H1 (cell line): Measurements from ENCODE around the gene AGAP3. TPM values are rescaled to one million over a fixed set of nuclear protein-coding genes. Genes with fewer than 3 reads are reported as not detected.

Experiments used
- CTCF ChIA-PET: fragments of 300-600 bp; sonication (Branson Sonifier 250); formaldehyde crosslinking; loops from one replicate; lab custom pipeline; 2021; ENCODE audit not compliant: partially characterized antibody; lab: Charles Lee
- POLR2A ChIA-PET: fragments of 300-600 bp; sonication (Branson Sonifier 250); formaldehyde crosslinking; loops from one replicate; lab custom pipeline; 2021; ENCODE audit warnings: inconsistent platforms; ENCODE audit not compliant: partially characterized antibody; lab: Charles Lee
- DNase-seq, 2 experiments: peaks; one replicate each; pipeline versions ENCODE4 v3.0.0 to v3.0.0-alpha.2; 2010 to 2022; ENCODE audit warnings: low spot score in 2 of 2, low read depth in 1 of 2, mixed read lengths in 1 of 2
- FAIRE-seq: peaks from 2 replicates; lab custom pipeline; 2011; peaks lifted over from hg19 to GRCh38; lab: Jason Lieb, UNC
- H2AFZ ChIP-seq: 2 replicates; pipeline ENCODE4 v1.8.1; 2012; ENCODE audit warnings: low read length, inconsistent platforms
- H2AK5ac ChIP-seq: 2 replicates; pipeline ENCODE4 v1.6.1; 2013; ENCODE audit warnings: low read depth, low read length
- H2BK120ac ChIP-seq: replicated peaks from 2 replicates; pipeline ENCODE3; 2013; ENCODE audit warnings: low read depth, low read length, inconsistent platforms
- H2BK12ac ChIP-seq: 2 replicates; pipeline ENCODE4 v1.6.1; 2013; ENCODE audit warnings: low read depth, low read length
- H2BK15ac ChIP-seq: 2 replicates; pipeline ENCODE4 v1.6.1; 2013; ENCODE audit warnings: low read length
- H2BK20ac ChIP-seq: 2 replicates; pipeline ENCODE4 v1.6.1; 2013; ENCODE audit warnings: low read length
- H2BK5ac ChIP-seq: 2 replicates; pipeline ENCODE4 v1.6.1; 2013; ENCODE audit warnings: low read depth, low read length
- H3K14ac ChIP-seq: 2 replicates; pipeline ENCODE4 v1.6.1; 2013; ENCODE audit warnings: inconsistent platforms; ENCODE audit not compliant: insufficient read length
- H3K18ac ChIP-seq: 2 replicates; pipeline ENCODE4 v1.6.1; 2013; ENCODE audit warnings: low read length; ENCODE audit errors: extremely low read depth
- H3K23ac ChIP-seq: 2 replicates; pipeline ENCODE4 v1.6.1; 2013; ENCODE audit warnings: inconsistent platforms; ENCODE audit not compliant: insufficient read length
- H3K23me2 ChIP-seq: 2 replicates; pipeline ENCODE4 v1.6.1; 2013; ENCODE audit warnings: low read depth, low read length
- H3K27ac ChIP-seq: 2 replicates; pipeline ENCODE4 v1.6.1; 2011; ENCODE audit warnings: low read depth, low read length, inconsistent platforms
- H3K27me3 ChIP-seq, 4 experiments: replicated peaks in 1 of 4; 1 replicate in 1 of 4; 2 replicates in 3 of 4; pipeline versions ENCODE4 v1.6.1 to v1.8.1; 2011 to 2013; ENCODE audit warnings: low read length in 3 of 4, mild to moderate bottlenecking in 3 of 4, inconsistent platforms in 2 of 4, mixed read lengths in 2 of 4, moderate library complexity in 1 of 4; ENCODE audit not compliant: control insufficient read depth in 3 of 4, insufficient read depth in 3 of 4; ENCODE audit errors: extremely low read depth in 1 of 4
- H3K36me3 ChIP-seq, 4 experiments: 2 replicates each; pipeline versions ENCODE4 v1.6.1 to v1.8.1; 2011 to 2013; ENCODE audit warnings: mild to moderate bottlenecking in 4 of 4, low read length in 3 of 4, moderate library complexity in 2 of 4, control low read depth in 1 of 4, inconsistent platforms in 1 of 4; ENCODE audit not compliant: insufficient read depth in 4 of 4, control insufficient read depth in 2 of 4
- H3K4ac ChIP-seq: replicated peaks from 2 replicates; pipeline ENCODE3; 2013; ENCODE audit warnings: low read length, low read depth, mixed read lengths, inconsistent platforms; ENCODE audit not compliant: insufficient read length
- H3K4me1 ChIP-seq, 4 experiments: replicated peaks in 1 of 4; 1 replicate in 1 of 4; 2 replicates in 3 of 4; pipeline versions ENCODE4 v1.6.1 to v1.8.1; 2011 to 2013; ENCODE audit warnings: low read length in 3 of 4, inconsistent platforms in 2 of 4, mixed read lengths in 1 of 4; ENCODE audit not compliant: insufficient read depth in 4 of 4, control insufficient read depth in 3 of 4
- H3K4me2 ChIP-seq, 2 experiments: 2 replicates each; pipeline versions ENCODE4 v1.6.1 to v1.8.1; 2011 to 2013; ENCODE audit warnings: low read depth in 2 of 2, low read length in 2 of 2, control low read depth in 1 of 2, inconsistent platforms in 1 of 2, mild to moderate bottlenecking in 1 of 2; ENCODE audit not compliant: insufficient read depth in 1 of 2
- H3K4me3 ChIP-seq, 4 experiments: fragments of 200-600, 300-600 bp in 1 of 4; sonication (generic), shearing (Covaris generic), sonication (Bioruptor Twin) in 1 of 4; 2 replicates each; pipeline versions ENCODE4 v1.5.1 to v1.8.1; 2011 to 2016; ENCODE audit warnings: low read length in 4 of 4, low read depth in 3 of 4, control low read depth in 2 of 4, inconsistent platforms in 2 of 4, mild to moderate bottlenecking in 2 of 4, mixed read lengths in 1 of 4, moderate library complexity in 1 of 4; ENCODE audit not compliant: insufficient read depth in 2 of 4; ENCODE audit errors: extremely low read depth in 1 of 4
- H3K56ac ChIP-seq: replicated peaks from 2 replicates; pipeline ENCODE3; 2013; ENCODE audit warnings: low read depth, mild to moderate bottlenecking, mixed read lengths, low read length, inconsistent platforms; ENCODE audit not compliant: insufficient read length
- H3K79me1 ChIP-seq: 2 replicates; pipeline ENCODE4 v1.6.1; 2013; ENCODE audit warnings: low read depth, low read length, control low read depth
- H3K79me2 ChIP-seq, 2 experiments: 2 replicates each; pipeline versions ENCODE4 v1.6.1 to v1.8.1; 2012 to 2013; ENCODE audit warnings: low read length in 2 of 2, mild to moderate bottlenecking in 2 of 2, inconsistent platforms in 1 of 2; ENCODE audit not compliant: insufficient read depth in 2 of 2, control insufficient read depth in 1 of 2
- H3K9ac ChIP-seq, 4 experiments: replicated peaks in 1 of 4; 1 replicate in 1 of 4; 2 replicates in 3 of 4; pipeline versions ENCODE4 v1.6.1 to v1.8.1; 2011 to 2013; ENCODE audit warnings: low read depth in 3 of 4, low read length in 3 of 4, control low read depth in 2 of 4, mild to moderate bottlenecking in 2 of 4, moderate library complexity in 2 of 4, inconsistent platforms in 1 of 4; ENCODE audit errors: extremely low read depth in 1 of 4
- H3K9me3 ChIP-seq, 2 experiments: 2 replicates each; pipeline versions ENCODE4 v1.6.1 to v1.8.1; 2012 to 2013; ENCODE audit warnings: mild to moderate bottlenecking in 2 of 2, moderate library complexity in 2 of 2, control low read depth in 1 of 2, inconsistent platforms in 1 of 2, low read depth in 1 of 2, low read length in 1 of 2, mixed read lengths in 1 of 2; ENCODE audit not compliant: insufficient read depth in 2 of 2
- H4K20me1 ChIP-seq, 2 experiments: replicated peaks in 1 of 2; 2 replicates each; pipeline versions ENCODE3 to v1.8.1; 2011 to 2013; ENCODE audit warnings: inconsistent platforms in 2 of 2, low read length in 2 of 2, mild to moderate bottlenecking in 1 of 2; ENCODE audit not compliant: insufficient read depth in 2 of 2, control insufficient read depth in 1 of 2
- H4K5ac ChIP-seq: 2 replicates; pipeline ENCODE4 v1.6.1; 2013; ENCODE audit warnings: low read length, low read depth, mixed read lengths, inconsistent platforms; ENCODE audit not compliant: insufficient read length
- H4K8ac ChIP-seq: 2 replicates; pipeline ENCODE4 v1.8.0; 2013; ENCODE audit warnings: mild to moderate bottlenecking, moderate library complexity, low read length, inconsistent platforms; ENCODE audit not compliant: insufficient read depth; ENCODE audit errors: extremely low read depth
- H4K91ac ChIP-seq: replicated peaks from 2 replicates; pipeline ENCODE3; 2013; ENCODE audit warnings: low read length, mixed read lengths, inconsistent platforms; ENCODE audit not compliant: insufficient read length
- BACH1 ChIP-seq: IDR thresholded peaks from 2 replicates; pipeline ENCODE4 v1.6.1; 2012; ENCODE audit warnings: low read length, improper control_type of control experiment
- HDAC2 ChIP-seq, 2 experiments: fragments of 300-600 bp in 1 of 2; sonication (generic) in 1 of 2; IDR thresholded peaks; 2 replicates each; pipeline ENCODE4 v1.6.1; 2011 to 2012; ENCODE audit warnings: low read depth in 2 of 2, low read length in 2 of 2, mild to moderate bottlenecking in 2 of 2, moderate library complexity in 2 of 2, borderline replicate concordance in 1 of 2, inconsistent platforms in 1 of 2
- KDM1A ChIP-seq: fragments of 200-600, 300-600 bp; sonication (generic); IDR thresholded peaks from 2 replicates; pipeline ENCODE4 v1.7.1; 2016; ENCODE audit warnings: mild to moderate bottlenecking, low read length, borderline replicate concordance
- WGBS, 2 experiments: shearing (Covaris generic) in 1 of 2; methylation state at CpG; one replicate each; pipeline versions ENCODE4 v1.1.6 to v1.1.7; 2013 to 2015; ENCODE audit warnings: low lambda C conversion rate in 2 of 2, mixed read lengths in 2 of 2, inconsistent platforms in 1 of 2, low coverage in 1 of 2, missing lambda C conversion rate in 1 of 2; ENCODE audit not compliant: insufficient replicate concordance in 2 of 2, insufficient coverage in 1 of 2, insufficient read length in 1 of 2; ENCODE audit errors: extremely low coverage in 1 of 2, missing lambda C conversion rate in 1 of 2; 5-methylcytosine and 5-hydroxymethylcytosine counted together
- polyA plus RNA-seq, 7 experiments: library from polyadenylated mRNA; depleted of rRNA in 3 of 7; stranded (reverse) in 5 of 7; unstranded in 2 of 7; fragments of >200 nt in 5 of 7; fragments of 200-250 nt in 2 of 7; gene quantifications; 1 replicate in 5 of 7; 2 replicates in 1 of 7; 4 replicates in 1 of 7; pipeline versions ENCODE4 v1.2.1 to v1.2.3, GENCODE V29; 2011 to 2013; ENCODE audit warnings: missing spikeins in 2 of 7, mixed read lengths in 2 of 7
- total RNA-seq: library from RNA; stranded (reverse); fragmentation: NEBNext Ultra II Directional; extraction: Animal tissue kit (Norgen Biotek cat#: 25700); gene quantifications from 2 replicates; pipeline ENCODE4 v1.2.1, GENCODE V29; 2021

Gene AGAP3
- total and polyA plus RNA-seq, 2 of the 8 experiments (the other 6 are each of a cell fraction or from before 2014, with no cell fraction given), result 66.4 to 120 TPM

- 88% methylated on average over 14 of the region's 14 CpGs; no CpG with 5 or more reads in 1 of the 2 experiments for WGBS, 2 experiments
- no peak overlapping the region for H2BK12ac ChIP-seq
Observed at GRCh38 chr7:151193203-151193978, 107.1 kb downstream of the AGAP3 start.

More at GRCh38 chr7:151193203-151193978, 107.1 kb downstream of the AGAP3 start:
- H3K27ac ChIP-seq, result no peak overlapping the region
- H3K27me3 ChIP-seq, result peaks cover 0 to 10% (median 0%) of the 10 kb centered on the region in 4 experiments; a peak in 2 of 7 replicates
- no peak overlapping the region for H4K91ac ChIP-seq
- H3K56ac ChIP-seq, result no peak overlapping the region
- H2AK5ac ChIP-seq, result no peak overlapping the region
- no peaks in the 10 kb centered on the region for H3K9me3 ChIP-seq
- ChIA-PET CTCF (interaction anchor here (0.9 to 2.3 kb wide), 4 partner anchors 10 to 51 kb away, joined by 3 to 7 read pairs (median 6); no protein-coding TSS in a partner anchor), POLR2A (no interaction called here)
- no peak overlapping the region for H3K23ac ChIP-seq
- H3K9ac ChIP-seq, result no peak overlapping the region
- no peak overlapping the region for H2BK20ac ChIP-seq
- H2BK15ac ChIP-seq, result no peak overlapping the region
- peaks cover 5% of the 10 kb centered on the region; the same call in 1 of the 2 replicates for H3K23me2 ChIP-seq
- H4K20me1 ChIP-seq, result no peaks in the 10 kb centered on the region
- no peak for DNase-seq
- H4K5ac ChIP-seq, result no peak overlapping the region
- H2BK5ac ChIP-seq, result no peak overlapping the region
- H2BK120ac ChIP-seq, result no peak overlapping the region
- H4K8ac ChIP-seq, result peak overlapping the region; percentile 35; the same call in 1 of the 2 replicates
- no peak overlapping the region for H3K4me3 ChIP-seq
- H3K18ac ChIP-seq, result no peak overlapping the region
- TF ChIP-seq HDAC2 (IDR thresholded peaks at IDR 0.05; ENCODE audit: borderline replicate concordance in 1 of 2, low read depth in 2 of 2, low read length in 2 of 2) (no peak), BACH1 (no peak), KDM1A (no peak)
- TF ChIP-seq, all 59 proteins: peak for 0
- Histone ChIP-seq H3K79me2 (no peaks in the 10 kb centered on the region), H3K36me3 (no peaks in the 10 kb centered on the region), H3K4ac (no peak overlapping the region), H3K4me2 (no peak overlapping the region), H3K4me1 (peaks cover 0 to 3% (median 2%) of the 10 kb centered on the region in 4 experiments; a peak in 2 of 7 replicates), H2AFZ (no peak overlapping the region), H3K14ac (no peak overlapping the region), H3K79me1 (no peaks in the 10 kb centered on the region)
- no peak for FAIRE-seq
